ENCODE results near the gene TIMP4. TPM values are rescaled to one million over a fixed set of nuclear protein-coding genes. Genes with fewer than 3 reads are reported as not detected.

Gene TIMP4
- total RNA-seq, 1 donor from 2014 or later, result 5.4 TPM

GRCh38 chr3:12196684-12197083 is 38.0 kb upstream of the TIMP4 start:
- no peaks in the 10 kb centered on the region for H3K27me3 Mint-ChIP-seq (ENCODE audit: unreplicated experiment)
- no peak overlapping the region for H3K4me3 Mint-ChIP-seq (ENCODE audit: unreplicated experiment)
- H3K36me3 Mint-ChIP-seq (ENCODE audit: unreplicated experiment), result no peaks in the 10 kb centered on the region
- peaks cover 41% of the 10 kb centered on the region for H3K4me1 Mint-ChIP-seq (ENCODE audit: unreplicated experiment)
- no peak for TF ChIP-seq CTCF (IDR thresholded peaks at IDR 0.05)
- no peaks in the 10 kb centered on the region for H3K9me3 Mint-ChIP-seq (ENCODE audit: unreplicated experiment)
- no peak overlapping the region for H3K27ac Mint-ChIP-seq (ENCODE audit: unreplicated experiment)
- no peak for DNase-seq (ENCODE audit: extremely low spot score, unreplicated experiment)

GRCh38 chr3:12195231-12195630 is 36.5 kb upstream of the TIMP4 start:
- H3K36me3 Mint-ChIP-seq (ENCODE audit: unreplicated experiment), result no peaks in the 10 kb centered on the region
- H3K9me3 Mint-ChIP-seq (ENCODE audit: unreplicated experiment), result no peaks in the 10 kb centered on the region
- H3K4me3 Mint-ChIP-seq (ENCODE audit: unreplicated experiment), result no peak overlapping the region
- H3K4me1 Mint-ChIP-seq (ENCODE audit: unreplicated experiment), result peaks cover 44% of the 10 kb centered on the region
- peak overlapping the region; percentile 88 for H3K27ac Mint-ChIP-seq (ENCODE audit: unreplicated experiment)
- DNase-seq (ENCODE audit: extremely low spot score, unreplicated experiment), result no peak
- TF ChIP-seq CTCF (IDR thresholded peaks at IDR 0.05), result no peak
- no peaks in the 10 kb centered on the region for H3K27me3 Mint-ChIP-seq (ENCODE audit: unreplicated experiment)

- no peak for DNase-seq (ENCODE audit: extremely low spot score, unreplicated experiment)
- peaks cover 49% of the 10 kb centered on the region for H3K4me1 Mint-ChIP-seq (ENCODE audit: unreplicated experiment)
- no peak overlapping the region for H3K4me3 Mint-ChIP-seq (ENCODE audit: unreplicated experiment)
- no peaks in the 10 kb centered on the region for H3K27me3 Mint-ChIP-seq (ENCODE audit: unreplicated experiment)
- H3K36me3 Mint-ChIP-seq (ENCODE audit: unreplicated experiment), result no peaks in the 10 kb centered on the region
- no peaks in the 10 kb centered on the region for H3K9me3 Mint-ChIP-seq (ENCODE audit: unreplicated experiment)
- peak overlapping the region; percentile 88 for H3K27ac Mint-ChIP-seq (ENCODE audit: unreplicated experiment)
- TF ChIP-seq CTCF (IDR thresholded peaks at IDR 0.05), result no peak
Measured at GRCh38 chr3:12194669-12195161, 36.0 kb upstream of the TIMP4 start.

- H3K27me3 Mint-ChIP-seq (ENCODE audit: unreplicated experiment), result no peaks in the 10 kb centered on the region
- no peak for TF ChIP-seq CTCF (IDR thresholded peaks at IDR 0.05)
- no peaks in the 10 kb centered on the region for H3K9me3 Mint-ChIP-seq (ENCODE audit: unreplicated experiment)
- H3K4me1 Mint-ChIP-seq (ENCODE audit: unreplicated experiment), result peaks cover 54% of the 10 kb centered on the region
- no peaks in the 10 kb centered on the region for H3K36me3 Mint-ChIP-seq (ENCODE audit: unreplicated experiment)
- no peak for DNase-seq (ENCODE audit: extremely low spot score, unreplicated experiment)
- no peak overlapping the region for H3K4me3 Mint-ChIP-seq (ENCODE audit: unreplicated experiment)
- H3K27ac Mint-ChIP-seq (ENCODE audit: unreplicated experiment), result peak overlapping the region; percentile 88
Measured at GRCh38 chr3:12194209-12194608, 35.5 kb upstream of the TIMP4 start.

GRCh38 chr3:12193485-12194165 is 34.9 kb upstream of the TIMP4 start:
- no peak for DNase-seq (ENCODE audit: extremely low spot score, unreplicated experiment)
- peaks cover 60% of the 10 kb centered on the region for H3K4me1 Mint-ChIP-seq (ENCODE audit: unreplicated experiment)
- no peaks in the 10 kb centered on the region for H3K9me3 Mint-ChIP-seq (ENCODE audit: unreplicated experiment)
- H3K36me3 Mint-ChIP-seq (ENCODE audit: unreplicated experiment), result no peaks in the 10 kb centered on the region
- no peaks in the 10 kb centered on the region for H3K27me3 Mint-ChIP-seq (ENCODE audit: unreplicated experiment)
- TF ChIP-seq CTCF (IDR thresholded peaks at IDR 0.05), result no peak
- H3K27ac Mint-ChIP-seq (ENCODE audit: unreplicated experiment), result peak overlapping the region; percentile 88
- H3K4me3 Mint-ChIP-seq (ENCODE audit: unreplicated experiment), result no peak overlapping the region
